HT-29 (cell line): ENCODE results near the gene NRXN3. TPM values are rescaled to one million over a fixed set of nuclear protein-coding genes. Genes with fewer than 3 reads are reported as not detected.
"Not testable (repeated sequence)": the region's sequence is repeated elsewhere in the genome, so short reads cannot be mapped to it uniquely, and the experiment has no call there.

Source experiments
- DNase-seq: peaks from one replicate; pipeline ENCODE4 v3.0.0-alpha.2; 2015; ENCODE audit warnings: low spot score
- total RNA-seq: library from RNA; depleted of rRNA; stranded (reverse); fragments of >200 nt; shearing (Covaris generic); gene quantifications from 2 replicates; pipeline ENCODE4 v1.2.3, GENCODE V29; 2014

The NRXN3 gene
- total RNA-seq, 1 experiment from 2014 or later: not detected

- no peak for DNase-seq
Measured at GRCh38 chr14:79051742-79052141, 881.6 kb downstream of the NRXN3 start.

GRCh38 chr14:79056879-79057278, 886.7 kb downstream of the NRXN3 start:
- no peak for DNase-seq

GRCh38 chr14:79057333-79057732, 887.2 kb downstream of the NRXN3 start:
- no peak for DNase-seq

- DNase-seq: no peak
Measured at GRCh38 chr14:79062226-79062625, 892.1 kb downstream of the NRXN3 start.

DNA sequence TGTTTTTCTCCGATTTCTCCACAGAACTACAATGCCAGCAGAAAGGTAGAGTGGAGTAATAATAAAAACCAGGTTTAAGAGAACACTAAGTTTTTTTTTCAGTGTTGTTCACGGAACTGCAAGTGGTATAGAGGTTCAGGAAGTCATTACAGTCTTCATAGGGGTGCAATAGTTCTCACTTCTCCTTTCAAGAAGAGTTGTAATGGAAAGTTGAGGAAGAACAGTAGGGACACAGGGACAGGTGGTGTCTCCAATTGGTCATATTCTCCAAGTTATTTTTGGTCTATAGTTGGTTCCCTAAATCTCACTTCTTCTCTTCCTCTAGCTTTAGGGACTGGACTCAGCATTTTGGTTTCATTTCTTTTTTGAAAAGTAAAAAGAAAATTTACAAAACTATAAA, 894.0 kb downstream of the NRXN3 start:
- DNase-seq: no peak

GRCh38 chr14:79074510-79074909, 904.3 kb downstream of the NRXN3 start:
- DNase-seq: no peak

GRCh38 chr14:79076428-79076827, 906.3 kb downstream of the NRXN3 start:
- no peak for DNase-seq

DNA sequence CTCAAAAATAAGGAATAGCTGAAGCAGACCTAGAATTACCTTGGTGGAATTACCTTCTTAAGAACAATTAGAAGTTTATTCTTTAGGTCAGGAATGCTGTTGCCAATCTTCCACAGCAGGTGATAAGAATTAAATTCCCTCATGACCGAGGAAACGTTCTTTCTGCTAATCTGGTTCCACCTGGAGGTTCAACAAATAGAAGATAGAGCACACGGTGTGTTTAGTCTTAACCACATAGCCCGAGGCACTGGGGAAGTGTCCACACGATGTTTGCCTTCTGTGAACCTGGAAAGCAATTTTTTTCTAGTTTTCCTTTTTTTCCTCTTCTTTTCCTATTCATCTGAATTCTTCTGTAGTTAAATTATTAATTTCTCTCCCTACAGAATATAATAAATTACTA, 906.9 kb downstream of the NRXN3 start:
- DNase-seq: no peak

GRCh38 chr14:79080040-79080439, 909.9 kb downstream of the NRXN3 start:
- no peak for DNase-seq

DNA sequence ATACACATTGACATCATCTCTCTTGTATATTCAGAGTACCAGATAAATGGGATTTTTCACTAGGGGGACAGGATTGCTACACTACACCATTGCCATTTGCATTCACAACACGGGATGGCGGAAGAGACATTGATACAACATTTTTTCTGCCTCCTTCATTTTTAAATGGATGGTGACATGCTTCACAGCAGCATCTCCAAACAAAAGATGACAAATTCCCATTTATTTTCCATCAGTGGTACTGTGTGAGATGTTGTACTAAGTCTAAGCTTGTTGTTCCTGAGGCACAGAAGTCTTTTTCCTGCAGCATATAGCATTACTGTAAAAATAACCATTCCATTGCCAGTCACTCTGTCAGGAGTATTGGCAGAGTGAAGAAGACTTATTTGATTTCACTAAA, 912.7 kb downstream of the NRXN3 start:
- no peak for DNase-seq

- no peak for DNase-seq
Measured at GRCh38 chr14:79083356-79083755, 913.2 kb downstream of the NRXN3 start.

DNA sequence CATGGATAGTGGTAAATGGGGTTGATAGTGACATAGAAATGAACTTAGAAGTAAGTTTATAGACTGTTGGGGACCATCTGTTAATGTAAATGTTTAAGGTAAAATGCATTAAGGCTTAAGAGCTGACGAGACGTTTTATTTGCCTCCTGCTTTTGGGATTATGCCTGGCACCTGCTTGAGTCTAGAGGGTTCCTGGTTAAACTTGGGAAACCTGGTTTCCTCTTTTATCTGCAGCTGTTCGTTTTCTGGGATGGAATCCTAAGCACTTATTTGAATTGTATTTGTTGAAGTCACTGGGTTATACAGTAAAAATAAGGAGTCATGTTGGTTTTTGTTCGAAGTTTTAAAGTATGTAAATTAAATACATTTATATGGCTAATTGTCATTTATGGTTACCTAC, 914.7 kb downstream of the NRXN3 start:
- no peak for DNase-seq

DNA sequence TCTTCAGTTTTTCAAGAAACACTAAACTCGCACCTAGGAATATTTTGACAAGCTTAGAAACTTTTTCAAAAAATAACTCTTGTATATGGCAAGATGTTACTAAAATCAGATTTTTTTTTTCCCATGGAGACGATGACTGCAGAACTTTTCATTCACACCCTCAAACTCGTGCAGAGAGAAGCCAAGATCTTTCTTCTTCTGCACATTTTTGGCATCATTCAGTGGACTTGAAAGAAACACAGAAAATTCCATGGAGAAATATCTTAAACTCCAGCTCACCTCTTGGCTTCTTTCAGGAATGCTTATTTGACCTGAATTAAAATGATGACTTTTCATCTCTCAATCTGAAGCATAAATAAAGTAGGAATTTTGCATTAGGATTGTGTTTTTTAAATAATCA, 919.4 kb downstream of the NRXN3 start:
- no peak for DNase-seq

- no peak for DNase-seq
Measured at GRCh38 chr14:79090641-79091180, 920.5 kb downstream of the NRXN3 start.

DNA sequence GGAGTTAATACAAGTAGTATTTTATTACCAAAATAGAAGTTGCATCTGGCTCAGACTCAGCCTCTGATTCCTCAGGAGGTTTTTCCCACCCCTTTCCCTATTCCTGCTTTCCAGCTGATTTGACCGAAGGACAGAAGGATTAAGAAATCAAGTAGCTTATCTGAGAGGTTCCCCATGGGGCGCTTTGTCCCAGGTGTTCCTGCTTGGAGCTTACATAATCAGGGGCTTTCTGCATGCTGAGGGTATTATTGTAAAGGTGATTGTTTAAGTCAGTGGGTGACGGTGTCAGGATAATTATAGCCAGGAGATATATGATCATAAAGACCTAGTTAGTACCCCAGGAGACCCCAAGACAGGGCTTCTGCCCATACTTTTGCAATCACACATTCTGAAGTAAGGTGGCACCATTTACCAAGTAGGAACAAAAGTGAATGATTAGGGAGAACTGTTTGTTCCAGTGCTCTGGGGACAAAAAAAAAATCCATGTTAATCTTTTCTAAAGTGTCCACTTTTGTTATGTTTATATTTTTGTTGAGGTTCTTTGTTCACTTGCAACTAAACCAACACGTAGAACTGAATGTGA, 921.3 kb downstream of the NRXN3 start:
- no peak for DNase-seq

- DNase-seq: no peak
Measured at GRCh38 chr14:79093531-79093930, 923.4 kb downstream of the NRXN3 start.

DNA sequence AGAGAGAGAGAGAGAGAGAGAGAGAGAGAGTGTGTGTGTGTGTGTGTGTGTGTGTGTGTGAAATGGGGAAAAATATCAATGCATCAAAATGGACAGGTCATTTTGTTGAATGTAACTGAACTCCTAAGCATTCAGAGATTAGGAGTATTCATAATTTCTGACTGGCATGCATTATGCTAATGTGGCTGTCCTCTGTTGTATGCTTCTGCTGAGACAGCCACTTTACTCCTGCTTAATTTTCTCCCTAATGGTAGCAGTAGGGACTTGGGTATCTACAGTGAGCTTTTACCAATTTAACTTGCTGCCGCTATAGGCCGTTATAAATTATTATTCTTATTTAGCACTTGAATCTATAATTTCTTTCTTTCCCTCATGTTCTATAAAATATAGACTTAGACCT, 924.8 kb downstream of the NRXN3 start:
- no peak for DNase-seq

DNA sequence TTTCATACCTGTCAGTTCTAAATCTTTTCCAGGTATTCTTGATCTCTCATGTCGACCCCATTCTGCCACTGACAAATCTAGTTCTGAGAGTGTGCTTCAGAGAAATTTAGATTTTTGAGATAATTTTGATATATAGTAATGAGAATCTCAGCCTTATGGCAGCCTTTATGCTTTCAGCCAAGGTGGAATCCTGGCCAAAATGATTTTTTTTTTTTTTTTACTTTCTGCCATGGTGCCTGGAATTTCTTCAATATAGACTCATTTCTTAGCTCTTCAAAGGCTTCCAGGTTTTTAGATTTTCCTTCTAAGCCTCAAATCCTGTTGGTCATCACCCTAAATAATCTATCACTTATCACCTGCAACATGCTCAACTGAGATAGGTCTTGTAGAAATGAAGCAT, 926.6 kb downstream of the NRXN3 start:
- DNase-seq: no peak

DNA sequence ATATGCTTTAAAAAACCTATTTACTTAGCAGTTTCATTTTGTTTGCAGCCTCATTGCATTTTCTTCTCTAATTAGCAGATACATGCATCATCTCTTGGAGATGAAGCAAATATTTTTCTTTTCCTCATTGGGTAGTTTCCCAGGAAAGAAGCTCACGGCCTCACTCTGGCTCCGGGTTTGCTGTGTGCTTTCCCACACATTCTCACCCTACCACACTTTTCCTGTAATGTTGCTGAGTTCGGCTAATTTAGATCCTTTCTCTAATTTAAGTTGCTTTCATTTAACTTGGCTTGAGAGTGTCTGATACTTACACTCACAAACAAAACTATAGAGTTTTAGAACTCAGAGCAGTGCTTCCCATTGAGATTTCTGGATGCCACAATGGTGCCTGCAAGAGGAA, 928.2 kb downstream of the NRXN3 start:
- DNase-seq: no peak

GRCh38 chr14:79100578-79100977, 930.4 kb downstream of the NRXN3 start:
- no peak for DNase-seq

DNA sequence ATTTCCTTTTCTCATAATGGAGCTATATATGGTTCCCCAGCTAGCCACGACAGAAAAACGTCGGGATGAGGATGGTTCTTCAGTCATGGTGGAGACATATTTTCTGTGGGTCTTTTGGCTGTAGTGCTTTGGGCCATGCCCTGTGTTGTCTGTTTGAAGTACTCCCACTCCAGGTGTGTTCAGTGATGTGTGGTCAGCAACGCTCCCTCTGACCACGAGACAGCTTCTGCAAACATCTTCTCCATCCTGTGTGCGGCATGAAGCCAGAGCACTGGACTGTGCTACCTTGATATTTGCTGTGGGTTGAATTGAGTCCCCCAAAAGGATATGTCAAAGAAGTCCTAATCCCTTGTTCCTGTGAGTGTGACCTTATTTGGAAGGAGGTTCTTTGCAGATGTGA, 931.2 kb downstream of the NRXN3 start:
- no peak for DNase-seq

DNA sequence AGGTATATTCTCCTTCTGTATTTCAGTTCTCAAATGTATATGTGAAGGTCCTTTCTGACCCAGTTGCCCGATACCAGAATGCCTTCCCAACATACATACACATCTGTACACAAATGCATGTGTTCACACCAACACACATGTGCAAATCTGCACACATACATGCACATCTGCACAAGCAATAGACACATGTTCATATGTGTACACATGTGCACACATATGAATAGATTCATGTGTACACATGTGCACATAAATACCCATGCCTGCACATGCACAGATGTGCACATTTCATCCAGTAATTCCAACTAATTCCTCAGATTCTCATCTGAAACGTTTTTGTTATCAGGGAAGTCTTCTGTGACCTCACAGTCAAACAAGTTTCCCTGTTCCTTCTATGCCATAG, 933.6 kb downstream of the NRXN3 start:
- DNase-seq: no peak

DNA sequence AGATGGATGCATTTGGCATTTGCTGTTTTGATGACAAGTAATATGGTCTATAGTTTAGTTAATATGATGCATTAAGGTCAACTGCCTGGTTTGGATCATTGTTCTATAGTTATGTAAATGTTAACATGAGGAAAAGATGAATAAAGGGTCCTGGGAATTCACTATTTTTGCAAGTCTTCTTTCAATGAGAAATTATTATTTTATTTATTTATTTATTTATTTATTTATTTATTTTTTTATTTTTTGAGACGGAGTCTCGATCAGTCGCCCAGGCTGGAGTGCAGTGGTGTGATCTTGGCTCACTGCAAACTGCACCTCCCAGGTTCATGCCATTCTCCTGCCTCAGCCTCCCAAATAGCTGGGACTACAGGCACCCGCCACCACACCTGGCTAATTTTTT, 940.4 kb downstream of the NRXN3 start:
- not testable (repeated sequence) for DNase-seq

GRCh38 chr14:79111987-79112501, 941.9 kb downstream of the NRXN3 start:
- no peak for DNase-seq
